AG04449 (cell line): ENCODE data around the gene TMEM63A.

Experiments
- CTCF ChIA-PET: fragments of 350-600 bp; formaldehyde crosslinking; extraction: SDS; loops from one replicate; lab custom pipeline; 2021; ENCODE audit warnings: antibody characterized with exemption; lab: Yijun Ruan, JAX
- POLR2A ChIA-PET: fragments of 400-600, 350-600 bp; formaldehyde crosslinking; extraction: SDS; loops from one replicate; lab custom pipeline; 2020; ENCODE audit warnings: antibody characterized with exemption, inconsistent platforms; lab: Yijun Ruan, JAX
- DNase-seq: peaks from one replicate; pipeline ENCODE4 v3.0.0-alpha.2; 2010; ENCODE audit warnings: low read depth, low spot score
- H3K4me3 ChIP-seq: 2 replicates; pipeline ENCODE4 v1.5.1; 2011; ENCODE audit warnings: low read depth, mild to moderate bottlenecking, control low read depth, low read length
- CTCF ChIP-seq: IDR thresholded peaks from one replicate; pipeline ENCODE4 v1.5.1; 2011; ENCODE audit warnings: mild to moderate bottlenecking, moderate library complexity, low read length, control low read depth, inconsistent platforms; ENCODE audit not compliant: insufficient read depth; ENCODE audit errors: missing control alignments

TMEM63A gene

DNA sequence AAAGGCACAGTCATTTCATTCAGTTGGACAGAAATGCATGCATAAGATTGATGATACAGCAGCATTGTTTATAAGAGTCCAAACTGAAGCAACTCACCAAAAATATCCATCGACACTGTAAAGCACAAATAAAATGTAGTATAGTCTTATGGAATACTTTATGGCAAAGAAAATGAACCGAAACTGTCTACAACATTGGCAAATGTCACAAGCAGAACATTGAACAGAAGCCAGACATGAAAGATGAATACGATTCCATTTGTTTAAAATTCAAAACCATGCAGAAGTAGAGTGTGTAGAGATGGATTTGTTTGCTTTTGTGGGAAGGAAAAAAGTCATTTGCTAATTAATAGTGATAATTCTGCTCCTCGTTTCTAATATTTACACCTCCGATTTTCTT, 14.3 kb upstream of the TMEM63A start:
- POLR2A ChIA-PET: no interaction called here

GRCh38 chr1:225892307-225892706, 10.1 kb upstream of the TMEM63A start:
- H3K4me3 ChIP-seq: no peak overlapping the region
- ChIA-PET CTCF (interaction anchor here (0.8 to 2.2 kb wide), 4 partner anchors 10 to 20 kb away, joined by 3 to 12 read pairs (median 6); partner anchors contain the start of gene TMEM63A), POLR2A (no interaction called here)
- TF ChIP-seq CTCF: no peak
- DNase-seq: no peak

More for the DNA sequence above, 14.3 kb upstream of the TMEM63A start:
- no peak for TF ChIP-seq CTCF
- no peak overlapping the region for H3K4me3 ChIP-seq
- CTCF ChIA-PET: interaction anchor here (1.1 to 6.9 kb wide), 3 partner anchors 14 to 40 kb away, joined by 3 to 45 read pairs (median 3); partner anchors contain the start of gene TMEM63A
- no peak for DNase-seq

DNA sequence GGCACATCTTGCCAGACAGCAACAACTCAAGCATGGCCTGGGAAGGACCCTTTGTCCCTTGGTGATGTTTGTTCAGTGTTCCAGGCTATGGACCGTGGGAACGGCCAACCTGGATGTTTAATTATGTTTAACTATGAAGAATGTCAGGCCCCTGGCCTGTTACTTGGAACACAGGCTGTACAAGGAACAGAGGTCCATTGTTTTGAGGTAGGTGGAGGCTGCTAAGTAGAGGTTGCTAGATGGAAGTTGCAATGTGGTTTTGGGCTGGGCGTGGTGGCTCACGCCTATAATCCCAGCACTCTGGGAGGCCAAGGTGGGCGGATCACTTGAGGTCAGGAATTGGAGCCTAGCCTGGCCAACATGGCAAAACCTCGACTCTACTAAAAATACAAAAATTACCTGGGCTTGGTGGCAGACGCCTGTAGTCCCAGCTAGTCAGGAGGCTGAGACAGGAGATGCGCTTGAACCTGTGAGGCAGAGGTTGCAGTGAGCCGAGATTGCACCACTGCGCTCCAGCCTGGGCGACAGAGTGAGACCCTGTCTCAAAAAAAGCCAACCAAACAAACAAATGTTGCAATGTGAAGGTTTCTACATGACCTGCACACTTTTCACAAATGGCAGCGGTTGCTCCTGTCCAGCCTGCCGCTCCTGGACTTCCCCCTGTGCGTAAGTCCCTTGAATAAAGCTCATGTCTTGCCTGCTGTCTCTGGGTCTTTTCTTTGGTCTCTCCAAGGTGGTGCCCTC, 9.2 kb upstream of the TMEM63A start:
- CTCF ChIA-PET: interaction anchor here (0.8 to 2.2 kb wide), 4 partner anchors 9 to 23 kb away, joined by 3 to 12 read pairs (median 4); partner anchors contain the start of gene TMEM63A
- DNase-seq: no peak
- POLR2A ChIA-PET: no interaction called here

GRCh38 chr1:225890346-225891228, 8.4 kb upstream of the TMEM63A start:
- TF ChIP-seq CTCF: no peak
- CTCF ChIA-PET: interaction anchor here (1.8 to 2.2 kb wide), 2 partner anchors 21 to 24 kb away, joined by 4 to 12 read pairs; no protein-coding TSS in a partner anchor
- no peak for DNase-seq
- POLR2A ChIA-PET: no interaction called here
- no peak overlapping the region for H3K4me3 ChIP-seq

More for the DNA sequence above, 9.2 kb upstream of the TMEM63A start:
- no peak overlapping the region for H3K4me3 ChIP-seq
- no peak for TF ChIP-seq CTCF

DNA sequence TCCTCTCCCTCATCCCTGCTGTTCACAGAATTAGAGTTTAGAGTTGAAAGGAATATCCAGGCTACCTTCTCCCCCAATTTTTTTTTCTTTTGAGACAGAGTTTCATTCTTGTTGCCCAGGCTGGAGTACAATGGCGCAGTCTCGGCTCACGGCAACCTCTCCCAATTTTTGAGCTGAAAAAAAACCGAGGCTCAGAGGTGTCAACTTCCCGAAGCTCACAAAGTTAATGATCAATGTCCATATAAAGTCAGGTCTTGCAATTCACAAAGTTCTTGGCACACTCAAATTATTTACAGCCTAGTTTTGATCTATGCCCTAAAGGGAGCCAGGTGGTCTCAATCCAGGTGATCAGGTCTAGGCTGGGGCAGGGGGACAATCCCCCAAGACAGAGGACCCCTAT, 7.6 kb upstream of the TMEM63A start:
- CTCF ChIA-PET: interaction anchor here (1.8 kb wide), 1 partner anchor 25 kb away, joined by 4 read pairs; no protein-coding TSS in a partner anchor
- DNase-seq: no peak

More for the DNA sequence above, 7.6 kb upstream of the TMEM63A start:
- POLR2A ChIA-PET: no interaction called here
- no peak for TF ChIP-seq CTCF
- no peak overlapping the region for H3K4me3 ChIP-seq
